ENCODE results near the gene MRPL50. TPM values are rescaled to one million over a fixed set of nuclear protein-coding genes. Genes with fewer than 3 reads are reported as not detected.

The MRPL50 gene
- total RNA-seq, 1 experiment from 2014 or later: 11.3 TPM

DNA sequence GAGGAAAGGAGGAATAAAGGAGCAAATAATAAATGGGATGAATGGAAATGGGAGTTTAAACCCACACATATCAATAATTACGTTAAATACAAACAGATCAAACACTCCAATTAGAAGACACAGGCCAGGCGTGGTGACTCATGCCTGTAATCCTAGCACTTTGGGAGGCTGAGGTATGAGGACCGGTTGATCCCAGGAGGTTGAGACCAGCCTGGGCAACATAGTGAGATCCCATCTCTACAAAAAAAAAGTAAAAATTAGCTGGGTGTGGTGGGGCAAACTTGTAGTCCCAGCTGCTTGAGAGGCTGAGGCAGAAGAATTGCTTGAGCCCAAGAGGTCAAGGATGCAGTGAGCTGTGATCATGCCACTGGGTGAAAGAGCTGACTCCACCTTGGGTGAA is 17.3 kb downstream of the MRPL50 start:
- Histone ChIP-seq H3K36me3 (no peaks in the 10 kb centered on the region), H3K27ac (no peak overlapping the region)

DNA sequence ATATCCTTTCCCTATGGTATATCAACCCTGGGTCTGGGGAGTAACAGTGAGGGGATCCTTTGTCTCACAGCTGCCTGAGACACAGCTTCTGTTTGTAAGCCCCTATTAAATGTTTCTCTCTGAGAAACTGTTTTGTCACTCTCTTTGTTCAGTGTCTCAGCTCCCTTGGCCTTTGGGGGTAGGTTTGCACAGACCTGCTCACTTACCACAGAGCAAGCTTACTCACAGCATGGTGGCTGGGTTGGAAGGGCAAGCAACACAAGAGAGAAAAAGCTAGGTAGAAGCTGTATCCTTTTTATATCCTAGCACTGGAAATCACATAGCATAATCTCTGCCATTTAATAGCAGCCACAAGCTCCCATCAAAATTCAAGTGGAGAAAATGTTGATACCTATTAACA is 18.1 kb downstream of the MRPL50 start:
- H3K4me1 ChIP-seq (replicated peaks): peaks cover 8% of the 10 kb centered on the region
- H3K27ac ChIP-seq: no peak overlapping the region
- no peaks in the 10 kb centered on the region for H3K36me3 ChIP-seq
- no peaks in the 10 kb centered on the region for H3K27me3 ChIP-seq (replicated peaks)
- no peaks in the 10 kb centered on the region for H3K9me3 ChIP-seq (replicated peaks)
- no peak for DNase-seq (ENCODE audit: low read depth in 1 of 2, low spot score in 2 of 2)
- H3K4me3 ChIP-seq: no peak overlapping the region

More for the DNA sequence above, 17.3 kb downstream of the MRPL50 start:
- H3K27me3 ChIP-seq (replicated peaks): no peaks in the 10 kb centered on the region
- H3K4me1 ChIP-seq (replicated peaks): peaks cover 6% of the 10 kb centered on the region
- no peaks in the 10 kb centered on the region for H3K9me3 ChIP-seq (replicated peaks)
- no peak for DNase-seq (ENCODE audit: low read depth in 1 of 2, low spot score in 2 of 2)
- no peak overlapping the region for H3K4me3 ChIP-seq

DNA sequence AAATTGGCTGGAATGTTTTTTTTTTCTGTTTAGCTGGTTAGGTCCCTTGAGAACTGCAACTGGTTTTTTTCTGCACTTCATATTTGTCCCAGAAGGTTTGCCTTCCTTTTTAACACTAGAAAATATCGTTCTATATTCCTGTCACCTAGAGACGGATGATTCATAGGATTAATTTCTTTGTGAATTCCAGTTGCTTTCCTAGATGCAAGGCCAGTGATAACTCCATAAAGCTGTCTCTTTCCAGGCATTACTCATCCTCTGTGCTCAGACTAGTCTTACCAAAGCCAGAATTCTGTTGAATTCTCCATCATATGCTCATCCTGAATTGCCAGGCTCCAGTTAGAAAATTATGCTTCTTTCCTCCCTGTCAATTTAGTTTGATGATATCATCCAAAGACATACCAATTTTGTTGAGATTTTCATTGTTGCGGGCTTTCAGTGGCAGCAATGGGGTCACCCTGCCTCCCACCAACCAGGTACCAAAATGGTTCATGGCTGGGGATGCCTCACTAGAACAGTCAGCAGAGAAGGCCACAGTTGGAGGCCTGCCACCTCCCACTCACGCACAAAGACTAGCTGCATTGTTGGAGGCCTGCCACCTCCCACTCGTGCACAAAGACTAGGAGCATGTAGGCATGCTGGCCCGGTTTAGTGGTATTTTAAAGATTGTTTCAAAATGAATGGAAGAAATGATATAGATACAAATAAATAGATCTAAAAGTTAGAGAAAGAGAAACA is 22.1 kb downstream of the MRPL50 start:
- Histone ChIP-seq H3K36me3 (no peaks in the 10 kb centered on the region), H3K4me1 (replicated peaks) (peaks cover 12% of the 10 kb centered on the region), H3K9me3 (replicated peaks) (no peaks in the 10 kb centered on the region), H3K27ac (peak overlapping the region; percentile 94), H3K27me3 (replicated peaks) (no peaks in the 10 kb centered on the region), H3K4me3 (peak overlapping the region; percentile 41)
- DNase-seq (ENCODE audit: low read depth in 1 of 2, low spot score in 2 of 2): peak in 1 of 2 experiments; percentile 46

DNA sequence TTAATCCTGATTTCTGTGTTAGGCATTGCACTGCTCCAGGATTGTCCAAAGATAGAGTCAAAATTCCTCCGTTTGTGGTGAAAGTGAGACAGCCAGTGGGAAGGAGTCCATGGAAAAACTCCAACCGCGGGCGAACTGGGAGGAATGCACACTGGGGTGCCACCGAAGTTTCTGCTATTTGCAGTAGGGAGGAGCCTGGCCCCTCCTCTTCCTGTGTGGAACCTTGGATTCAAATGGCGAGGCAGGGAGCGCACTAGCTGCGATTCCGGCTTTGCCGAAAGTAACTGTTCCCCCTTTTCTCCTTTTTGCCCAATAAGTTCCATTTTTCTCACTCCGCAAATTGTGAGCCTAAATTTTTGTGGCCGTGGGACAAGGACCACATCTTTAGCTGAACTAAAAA is 22.9 kb downstream of the MRPL50 start:
- Histone ChIP-seq H3K36me3 (no peaks in the 10 kb centered on the region), H3K4me1 (replicated peaks) (peaks cover 12% of the 10 kb centered on the region), H3K9me3 (replicated peaks) (no peaks in the 10 kb centered on the region), H3K4me3 (peak overlapping the region; percentile 41), H3K27ac (peak overlapping the region; percentile 94), H3K27me3 (replicated peaks) (no peaks in the 10 kb centered on the region)
- peak; percentile 65 to 80 for DNase-seq (ENCODE audit: low read depth in 1 of 2, low spot score in 2 of 2)

DNA sequence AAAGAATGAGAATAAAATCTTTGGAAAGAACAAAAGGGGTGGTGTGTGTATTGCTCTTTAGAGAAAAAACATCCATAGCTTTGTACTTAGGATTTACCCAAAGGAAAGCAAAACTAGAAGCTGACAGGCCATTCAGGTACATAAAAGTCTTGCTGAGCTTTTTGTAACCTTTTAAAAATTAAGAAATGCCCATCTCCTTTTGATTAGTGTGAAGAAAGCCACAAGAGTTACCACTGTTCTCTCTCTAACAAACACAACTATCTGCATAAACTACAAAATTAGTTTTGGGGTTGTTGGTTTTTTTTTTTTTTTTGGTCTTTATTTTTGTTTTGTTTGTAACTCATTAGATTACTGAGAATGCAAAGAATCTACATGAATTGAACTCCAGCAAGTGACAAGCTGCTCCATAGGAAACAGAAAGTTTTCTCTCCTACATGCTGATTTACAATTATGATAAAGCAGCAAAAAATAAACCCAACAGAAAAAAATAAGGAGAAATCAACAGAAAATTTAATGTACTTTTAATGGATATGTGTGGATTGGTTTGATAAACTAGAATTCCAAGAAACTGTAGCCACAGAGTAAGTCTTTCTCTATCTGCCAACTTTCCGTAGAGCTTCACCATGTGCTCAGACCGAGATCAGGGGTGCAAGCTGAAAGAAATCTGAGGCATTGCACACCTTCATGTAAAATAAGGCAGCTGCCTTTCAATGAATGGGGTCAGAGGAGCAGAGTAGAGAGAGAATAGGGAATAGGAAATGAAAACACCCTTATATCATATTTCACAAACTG is 25.9 kb downstream of the MRPL50 start:
- Histone ChIP-seq H3K36me3 (no peaks in the 10 kb centered on the region), H3K9me3 (replicated peaks) (no peaks in the 10 kb centered on the region), H3K4me1 (replicated peaks) (peaks cover 21% of the 10 kb centered on the region), H3K27me3 (replicated peaks) (no peaks in the 10 kb centered on the region), H3K27ac (no peak overlapping the region), H3K4me3 (no peak overlapping the region)
- DNase-seq (ENCODE audit: low read depth in 1 of 2, low spot score in 2 of 2): no peak

DNA sequence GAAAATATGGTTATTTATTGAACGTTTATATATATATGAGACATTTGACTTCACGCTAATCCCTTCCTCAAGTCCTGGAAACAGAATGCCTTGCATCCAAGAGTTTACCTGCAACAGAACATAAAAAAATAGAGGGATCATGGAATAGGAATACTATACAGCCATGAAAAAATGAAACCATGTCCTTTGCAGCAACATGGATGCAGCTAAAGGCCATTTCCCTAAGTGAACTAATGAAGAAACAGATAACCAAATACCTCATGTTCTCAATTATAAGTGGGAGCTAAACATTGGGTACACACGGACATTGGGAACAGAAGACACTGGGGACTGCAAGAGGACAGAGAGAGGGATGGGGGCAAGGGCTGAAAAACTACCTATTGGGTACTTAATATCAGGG is 26.6 kb downstream of the MRPL50 start:
- Histone ChIP-seq H3K27me3 (replicated peaks) (no peaks in the 10 kb centered on the region), H3K4me1 (replicated peaks) (peaks cover 21% of the 10 kb centered on the region), H3K4me3 (no peak overlapping the region), H3K27ac (no peak overlapping the region), H3K9me3 (replicated peaks) (no peaks in the 10 kb centered on the region), H3K36me3 (no peaks in the 10 kb centered on the region)
- DNase-seq (ENCODE audit: low read depth in 1 of 2, low spot score in 2 of 2): no peak

DNA sequence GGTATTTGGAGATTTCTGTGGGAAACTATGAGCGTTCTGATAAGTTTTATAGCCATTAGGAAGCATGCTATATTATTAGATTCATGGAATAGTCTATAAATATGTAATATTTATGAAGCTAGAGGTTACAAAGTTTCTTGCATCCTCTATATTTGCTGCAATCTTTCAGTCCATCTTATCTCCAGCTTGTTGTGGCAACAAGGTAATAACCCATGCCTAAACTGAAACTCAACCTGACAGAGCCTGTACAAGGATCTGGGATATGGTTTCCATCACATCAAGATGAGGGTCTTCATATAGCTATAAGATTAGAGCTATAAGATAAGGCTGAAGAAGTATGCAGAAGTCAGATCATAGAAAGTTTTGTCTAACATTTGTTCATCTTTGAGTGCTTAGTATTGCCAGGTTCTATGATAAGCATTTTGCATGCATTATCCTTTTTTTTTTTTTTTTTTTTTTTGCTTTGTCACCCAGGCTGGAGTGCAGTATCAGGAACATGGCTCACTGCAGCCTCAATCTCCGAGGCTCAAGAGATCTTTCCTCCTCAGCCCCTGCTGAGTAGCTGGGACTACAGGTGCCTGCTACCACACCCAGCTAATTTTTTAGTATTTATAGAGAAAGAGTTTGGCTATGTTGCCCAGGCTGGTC is 28.4 kb downstream of the MRPL50 start:
- H3K9me3 ChIP-seq (replicated peaks): no peaks in the 10 kb centered on the region
- H3K4me3 ChIP-seq: no peak overlapping the region
- no peak for DNase-seq (ENCODE audit: low read depth in 1 of 2, low spot score in 2 of 2)
- H3K27ac ChIP-seq: peak overlapping the region; percentile 11; the same call in 1 of the 2 replicates
- H3K36me3 ChIP-seq: no peaks in the 10 kb centered on the region
- H3K27me3 ChIP-seq (replicated peaks): no peaks in the 10 kb centered on the region
- peaks cover 23% of the 10 kb centered on the region for H3K4me1 ChIP-seq (replicated peaks)

GRCh38 chr9:101369286-101369685 is 29.1 kb downstream of the MRPL50 start:
- H3K36me3 ChIP-seq: no peaks in the 10 kb centered on the region
- no peaks in the 10 kb centered on the region for H3K27me3 ChIP-seq (replicated peaks)
- H3K4me1 ChIP-seq (replicated peaks): peaks cover 28% of the 10 kb centered on the region
- 0 out of 2 replicates have a peak overlapping the region, but pooled peaks have one; percentile 11 for H3K27ac ChIP-seq
- no peaks in the 10 kb centered on the region for H3K9me3 ChIP-seq (replicated peaks)
- H3K4me3 ChIP-seq: no peak overlapping the region
- DNase-seq (ENCODE audit: low read depth in 1 of 2, low spot score in 2 of 2): peak; percentile 47 to 49

DNA sequence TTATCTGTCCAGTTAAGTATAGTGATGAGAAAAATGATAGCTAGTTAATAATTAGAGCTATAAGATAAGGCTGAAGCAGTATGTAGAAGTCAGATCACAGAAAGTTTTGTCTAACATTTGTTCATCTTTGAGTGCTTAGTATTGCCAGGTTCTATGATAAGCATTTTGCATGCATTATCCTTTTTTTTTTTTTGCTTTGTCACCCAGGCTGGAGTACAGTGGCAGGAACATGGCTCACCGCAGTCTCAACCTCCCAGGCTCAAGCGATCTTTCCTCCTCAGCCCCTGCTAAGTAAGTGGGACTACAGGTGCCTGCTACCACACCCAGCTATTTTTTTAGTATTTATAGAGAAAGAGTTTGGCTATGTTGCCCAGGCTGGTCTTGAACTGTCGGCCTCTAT is 31.1 kb downstream of the MRPL50 start:
- no peaks in the 10 kb centered on the region for H3K36me3 ChIP-seq
- H3K27ac ChIP-seq: no peak overlapping the region
- DNase-seq (ENCODE audit: low read depth in 1 of 2, low spot score in 2 of 2): no peak
- H3K9me3 ChIP-seq (replicated peaks): no peaks in the 10 kb centered on the region
- H3K4me1 ChIP-seq (replicated peaks): peaks cover 28% of the 10 kb centered on the region
- no peak overlapping the region for H3K4me3 ChIP-seq
- no peaks in the 10 kb centered on the region for H3K27me3 ChIP-seq (replicated peaks)

DNA sequence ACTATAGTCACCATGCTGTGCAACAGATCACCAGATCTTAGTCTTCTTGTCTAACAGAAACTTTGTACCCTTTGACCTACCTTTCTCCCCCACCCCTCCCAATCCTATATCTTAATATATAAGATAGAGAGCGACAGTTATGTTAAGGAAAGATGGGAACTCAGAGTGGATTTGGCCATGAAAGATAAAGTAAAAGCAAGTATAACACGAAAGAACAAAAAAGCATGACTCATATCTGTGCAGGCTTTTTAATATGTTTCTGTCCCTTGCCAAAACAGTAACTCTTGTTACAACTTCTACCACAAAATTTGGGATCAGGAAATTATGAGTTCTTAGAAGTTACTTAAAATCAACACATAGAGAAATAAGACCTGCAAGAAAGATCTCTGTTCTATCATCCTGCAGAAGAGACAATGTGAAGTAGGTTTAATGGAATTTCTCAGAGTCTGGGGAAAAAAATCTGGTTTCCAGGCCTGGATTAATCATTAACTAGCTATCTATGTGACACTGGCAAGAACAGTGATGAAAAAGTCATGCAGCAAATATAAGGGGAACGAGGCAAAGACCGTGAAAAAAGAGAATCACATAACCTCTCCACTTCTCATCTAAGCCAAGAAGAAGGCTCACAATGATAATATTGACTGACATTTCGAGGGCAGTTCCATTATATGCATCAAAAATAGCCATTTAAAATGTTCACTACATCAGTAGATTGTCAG is 32.2 kb downstream of the MRPL50 start:
- H3K27me3 ChIP-seq (replicated peaks): no peaks in the 10 kb centered on the region
- H3K27ac ChIP-seq: no peak overlapping the region
- no peaks in the 10 kb centered on the region for H3K9me3 ChIP-seq (replicated peaks)
- H3K4me1 ChIP-seq (replicated peaks): peaks cover 28% of the 10 kb centered on the region
- no peak overlapping the region for H3K4me3 ChIP-seq
- no peak for DNase-seq (ENCODE audit: low read depth in 1 of 2, low spot score in 2 of 2)
- H3K36me3 ChIP-seq: no peaks in the 10 kb centered on the region

GRCh38 chr9:101365181-101365580 is 33.2 kb downstream of the MRPL50 start:
- H3K36me3 ChIP-seq: no peaks in the 10 kb centered on the region
- no peak for DNase-seq (ENCODE audit: low read depth in 1 of 2, low spot score in 2 of 2)
- H3K27me3 ChIP-seq (replicated peaks): no peaks in the 10 kb centered on the region
- no peaks in the 10 kb centered on the region for H3K9me3 ChIP-seq (replicated peaks)
- H3K27ac ChIP-seq: peak overlapping the region; percentile 37; the same call in 1 of the 2 replicates
- peaks cover 28% of the 10 kb centered on the region for H3K4me1 ChIP-seq (replicated peaks)
- H3K4me3 ChIP-seq: no peak overlapping the region

- no peaks in the 10 kb centered on the region for H3K36me3 ChIP-seq
- DNase-seq (ENCODE audit: low read depth in 1 of 2, low spot score in 2 of 2): no peak
- H3K9me3 ChIP-seq (replicated peaks): no peaks in the 10 kb centered on the region
- H3K4me1 ChIP-seq (replicated peaks): peaks cover 18% of the 10 kb centered on the region
- H3K4me3 ChIP-seq: no peak overlapping the region
- no peak overlapping the region for H3K27ac ChIP-seq
- no peaks in the 10 kb centered on the region for H3K27me3 ChIP-seq (replicated peaks)
These were observed 36.0 kb downstream of the MRPL50 start for GRCh38 chr9:101362450-101362849.

DNA sequence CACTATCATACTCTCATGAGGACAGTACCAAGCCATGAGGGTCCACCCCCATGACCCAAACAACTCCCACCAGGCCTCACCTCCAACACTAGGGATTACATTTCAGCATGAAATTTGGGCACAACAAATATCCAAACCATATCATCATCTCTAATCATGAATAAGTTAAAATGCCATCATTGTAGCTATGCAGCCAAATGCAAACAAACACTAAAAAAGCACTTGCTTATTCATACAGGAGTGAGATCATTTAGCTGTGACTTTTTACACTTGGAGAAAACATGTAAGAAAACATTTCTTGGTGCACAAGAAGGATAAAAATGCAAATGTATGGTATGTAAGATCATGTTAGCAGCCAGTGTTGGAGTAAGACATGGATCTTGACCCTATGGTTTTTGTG is 37.8 kb downstream of the MRPL50 start:
- Histone ChIP-seq H3K27ac (no peak overlapping the region), H3K9me3 (replicated peaks) (no peaks in the 10 kb centered on the region), H3K4me1 (replicated peaks) (peaks cover 10% of the 10 kb centered on the region), H3K36me3 (no peaks in the 10 kb centered on the region), H3K4me3 (no peak overlapping the region), H3K27me3 (replicated peaks) (no peaks in the 10 kb centered on the region)
- DNase-seq (ENCODE audit: low read depth in 1 of 2, low spot score in 2 of 2): no peak
